HepG2 (cell line): Measurements from ENCODE around the gene ADGRB2. TPM values are rescaled to one million over a fixed set of nuclear protein-coding genes. Genes with fewer than 3 reads are reported as not detected.
A peak's percentile ranks its signal among the peaks of the same experiment; 100 is the strongest.

Experiments
- ATAC-seq: fragments of 200-7000 bp; cut with Tn5 transposase; 3 replicates; pipeline ENCODE4 v1.9.1; 2020; ENCODE audit warnings: mild to moderate bottlenecking, moderate library complexity
- BruUV-seq: library from RNA; stranded (reverse); fragments of 400-500 nt; replicated peaks from 2 replicates; lab custom pipeline; 2021; lab: Mats Ljungman, UMichigan
- CTCF ChIA-PET: fragments of 300-600 bp; formaldehyde crosslinking; extraction: SDS; loops from one replicate; lab custom pipeline; 2021; ENCODE audit warnings: low total read pairs, inconsistent platforms, low intra/inter-chr PET ratio; lab: Yijun Ruan, JAX
- POLR2A ChIA-PET: fragments of 350-600 bp; sonication (Branson Sonifier 250); formaldehyde crosslinking; loops from one replicate; lab custom pipeline; 2020; ENCODE audit warnings: antibody characterized with exemption, inconsistent platforms; lab: Yijun Ruan, JAX
- DNase-seq: peaks from one replicate; pipeline ENCODE4 v3.0.0-alpha.2; 2015; ENCODE audit warnings: low spot score
- FAIRE-seq: peaks from 3 replicates; lab custom pipeline; 2011; peaks lifted over from hg19 to GRCh38; lab: Jason Lieb, UNC
- H2AFZ ChIP-seq: one replicate; pipeline ENCODE4 v1.6.1; 2011; ENCODE audit warnings: low read length, inconsistent platforms
- H3K27ac ChIP-seq: fragments of 300-600 bp; 3 replicates; pipeline ENCODE4 v1.8.0; 2011; ENCODE audit warnings: mixed run types, mild to moderate bottlenecking, mixed read lengths, low read length, inconsistent platforms; ENCODE audit not compliant: insufficient read depth; ENCODE audit errors: extremely low read length
- H3K27me3 ChIP-seq, 2 experiments: fragments of 200-600 bp in 1 of 2; 2 replicates in 1 of 2; 3 replicates in 1 of 2; pipeline versions ENCODE4 v1.6.0 to v1.8.0; 2011; ENCODE audit warnings: low read length in 2 of 2, mild to moderate bottlenecking in 2 of 2, moderate library complexity in 2 of 2, inconsistent platforms in 1 of 2; ENCODE audit not compliant: insufficient read depth in 2 of 2, control insufficient read depth in 1 of 2
- H3K36me3 ChIP-seq, 2 experiments: fragments of 200-600 bp in 1 of 2; replicated peaks in 1 of 2; 2 replicates in 1 of 2; 3 replicates in 1 of 2; pipeline versions ENCODE4 v1.5.1 to v1.8.0; 2011; ENCODE audit warnings: low read length in 2 of 2, inconsistent platforms in 1 of 2; ENCODE audit not compliant: insufficient read depth in 2 of 2, control insufficient read depth in 1 of 2
- H3K4me1 ChIP-seq: 2 replicates; pipeline ENCODE4 v1.5.1; 2012; ENCODE audit warnings: low read length, inconsistent platforms; ENCODE audit not compliant: insufficient read depth
- H3K4me2 ChIP-seq: 2 replicates; pipeline ENCODE4 v1.6.0; 2011; ENCODE audit warnings: low read depth, low read length, inconsistent platforms
- H3K4me3 ChIP-seq, 3 experiments: fragments of 200-600 bp in 1 of 3; sonication (generic), shearing (Covaris generic) in 1 of 3; replicated peaks in 1 of 3; 2 replicates each; pipeline ENCODE4 v1.5.1; 2011 to 2016; ENCODE audit warnings: low read length in 3 of 3, inconsistent platforms in 2 of 3, low read depth in 2 of 3, mild to moderate bottlenecking in 2 of 3, control low read depth in 1 of 3, mixed read lengths in 1 of 3; ENCODE audit not compliant: insufficient read depth in 1 of 3
- H3K79me2 ChIP-seq: one replicate; pipeline ENCODE4 v1.6.1; 2011; ENCODE audit warnings: low read length, inconsistent platforms; ENCODE audit not compliant: insufficient read depth
- H3K9ac ChIP-seq: 2 replicates; pipeline ENCODE4 v1.6.0; 2011; ENCODE audit warnings: mild to moderate bottlenecking, low read depth, low read length, inconsistent platforms; ENCODE audit not compliant: insufficient read depth
- H3K9me3 ChIP-seq: 2 replicates; pipeline ENCODE4 v1.5.1; 2012; ENCODE audit warnings: mild to moderate bottlenecking, low read length
- H4K20me1 ChIP-seq: 2 replicates; pipeline ENCODE4 v1.6.0; 2011; ENCODE audit warnings: inconsistent platforms, mild to moderate bottlenecking, low read length, moderate library complexity; ENCODE audit not compliant: insufficient read depth
- CBX2 ChIP-seq, 2 experiments: fragments of 200-600 bp in 1 of 2; sonication (generic); formaldehyde crosslinking in 1 of 2; IDR thresholded peaks; 2 replicates each; pipeline versions ENCODE4 v1.7.0 to v1.8.1; 2018 to 2022; ENCODE audit warnings: low read depth in 2 of 2, low read length in 1 of 2, mild to moderate bottlenecking in 1 of 2, missing genetic modification reagents in 1 of 2
- FOSL1 ChIP-seq: sonication (generic); formaldehyde crosslinking; IDR thresholded peaks from 2 replicates; pipeline ENCODE4 v1.9.0; 2021; ENCODE audit warnings: missing genetic modification reagents, borderline replicate concordance
- POGK ChIP-seq: sonication (generic); formaldehyde crosslinking; conservative IDR thresholded peaks from 2 replicates; pipeline ENCODE4 v1.8.0; 2022; ENCODE audit warnings: mild to moderate bottlenecking, moderate library complexity, missing genetic modification reagents
- ZNF768 ChIP-seq: sonication (generic); formaldehyde crosslinking; IDR thresholded peaks from 2 replicates; pipeline ENCODE4 v1.4.0; 2020; ENCODE audit warnings: missing genetic modification reagents
- WGBS: methylation state at CpG from one replicate; pipeline ENCODE4 v1.1.6; 2017; ENCODE audit warnings: low lambda C conversion rate; 5-methylcytosine and 5-hydroxymethylcytosine counted together
- in situ Hi-C: cut with HindIII; loops from 2 replicates; pipeline ENCODE4 v1.10.0; 2017; ENCODE audit warnings: low pct_unique_long_range_greater_than_20kb; ENCODE audit not compliant: extremely low pct_ligation_motif_present
- intact Hi-C: fragments of 100-400 bp; cut with micrococcal nuclease; formaldehyde crosslinking; loops from one replicate; pipeline ENCODE4 v1.10.0; 2022; ENCODE audit not compliant: unreplicated experiment
- polyA plus RNA-seq, 8 experiments: library from polyadenylated mRNA; depleted of rRNA in 3 of 8; stranded (reverse) in 7 of 8; unstranded in 1 of 8; fragments of >200 nt; fragmentation: Illumina TruSeq in 4 of 8; extraction: Trizol in 4 of 8; gene quantifications; 2 replicates each; pipeline versions ENCODE4 v1.2.1 to v1.2.3, GENCODE V29; 2011 to 2016; ENCODE audit warnings: low read depth in 4 of 8, missing spikeins in 1 of 8, mixed read lengths in 1 of 8; ENCODE audit not compliant: insufficient read depth in 1 of 8
- total RNA-seq, 5 experiments: library from RNA; depleted of rRNA; stranded (reverse); fragments of >200 nt; fragmentation: Illumina TruSeq; extraction: Trizol; gene quantifications; 2 replicates each; pipeline ENCODE4 v1.2.3, GENCODE V29; 2016; ENCODE audit warnings: low read depth in 1 of 5
- TF ChIP-seq, protein P1 (sequence below): sonication (generic); formaldehyde crosslinking; IDR thresholded peaks from 2 replicates; pipeline ENCODE4 v1.5.0; 2020; ENCODE audit warnings: mild to moderate bottlenecking, missing genetic modification reagents
- TF ChIP-seq, protein P2 (sequence below): conservative IDR thresholded peaks from 2 replicates; pipeline ENCODE4 v1.6.1; 2018; ENCODE audit warnings: missing genetic modification reagents

Gene ADGRB2
- total and polyA plus RNA-seq, 2 of the 13 experiments (the other 11 are each of a cell fraction or from before 2014, with no cell fraction given) = 0.03 to 0.09 TPM

DNA sequence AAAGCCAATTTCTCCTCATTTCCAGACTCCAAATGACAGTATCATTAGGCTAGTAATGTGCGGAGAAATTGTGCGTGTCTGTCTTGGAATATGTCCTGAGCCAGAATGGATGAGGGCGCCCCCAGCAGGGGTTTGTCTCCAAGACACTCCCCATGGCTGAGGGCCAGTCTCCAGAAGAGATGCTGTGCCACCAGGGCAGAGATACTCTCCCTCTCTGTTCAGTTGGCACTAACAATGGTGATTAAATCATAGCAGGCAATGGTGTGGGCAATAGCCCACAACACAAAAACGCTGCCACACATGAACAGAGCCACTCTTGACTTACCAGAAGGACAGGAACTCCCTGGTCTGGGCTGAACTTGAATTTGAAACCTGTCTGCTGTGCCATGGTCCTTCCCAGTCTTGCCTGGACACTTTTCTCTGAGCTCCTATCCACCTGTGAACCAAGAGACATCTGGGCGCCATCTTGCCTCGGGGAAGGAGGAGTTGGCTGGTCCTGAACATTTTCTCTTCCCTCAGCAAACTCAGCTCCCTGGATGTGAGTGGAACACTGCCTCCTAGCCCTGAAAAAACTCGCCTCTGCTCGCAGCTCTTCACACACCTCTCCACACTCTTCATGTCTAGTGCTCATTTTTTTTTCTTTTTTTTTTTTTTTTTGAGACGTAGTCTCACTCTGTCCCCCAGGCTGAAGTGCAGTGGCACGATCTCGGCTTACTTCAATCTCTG is 14.8 kb upstream of the ADGRB2 start:
- ChIA-PET CTCF (no interaction called here), POLR2A (no interaction called here)
- no peak overlapping the region for H3K9ac ChIP-seq
- H3K4me1 ChIP-seq = no peaks in the 10 kb centered on the region
- intact Hi-C loops = no loop called here
- DNase-seq = no peak
- H3K27ac ChIP-seq = no peak overlapping the region
- H2AFZ ChIP-seq = no peak overlapping the region
- no TSS peak for BruUV-seq
- ATAC-seq = no peak
- no peaks in the 10 kb centered on the region for H3K9me3 ChIP-seq
- FAIRE-seq = no peak
- no peak overlapping the region for H3K4me2 ChIP-seq
- 60% methylated on average over 11 of the region's 11 CpGs for WGBS
- H3K79me2 ChIP-seq = no peaks in the 10 kb centered on the region
- H3K36me3 ChIP-seq = no peaks in the 10 kb centered on the region
- no peaks in the 10 kb centered on the region for H4K20me1 ChIP-seq
- in situ Hi-C loops = no loop called here
- H3K27me3 ChIP-seq = peaks cover 10 to 38% of the 10 kb centered on the region in 2 experiments
- H3K4me3 ChIP-seq = no peak overlapping the region
- TF ChIP-seq CBX2 (IDR thresholded peaks at IDR 0.05; ENCODE audit: low read depth, low read length) (no peak), CBX2 (CRISPR knock-in tag; IDR thresholded peaks at IDR 0.05; ENCODE audit: low read depth) (no peak), ZNF768 (CRISPR knock-in tag) (peak; percentile 73)
- TF ChIP-seq, all 625 proteins: peak for 1

GRCh38 chr1:31776516-31776915 is 12.4 kb upstream of the ADGRB2 start:
- no peak overlapping the region for H2AFZ ChIP-seq
- H4K20me1 ChIP-seq = no peaks in the 10 kb centered on the region
- no peak overlapping the region for H3K9ac ChIP-seq
- intact Hi-C loops (no loop called here), in situ Hi-C loops (no loop called here)
- ATAC-seq = no peak
- no peak for FAIRE-seq
- POLR2A ChIA-PET = no interaction called here
- H3K4me1 ChIP-seq = no peaks in the 10 kb centered on the region
- peaks cover 8 to 50% of the 10 kb centered on the region in 2 experiments; a peak in 4 of 5 replicates for H3K27me3 ChIP-seq
- WGBS = 10% methylated on average over 3 of the region's 3 CpGs
- CTCF ChIA-PET = no interaction called here
- no peaks in the 10 kb centered on the region for H3K9me3 ChIP-seq
- H3K27ac ChIP-seq = no peak overlapping the region
- TF ChIP-seq, protein P1, sequence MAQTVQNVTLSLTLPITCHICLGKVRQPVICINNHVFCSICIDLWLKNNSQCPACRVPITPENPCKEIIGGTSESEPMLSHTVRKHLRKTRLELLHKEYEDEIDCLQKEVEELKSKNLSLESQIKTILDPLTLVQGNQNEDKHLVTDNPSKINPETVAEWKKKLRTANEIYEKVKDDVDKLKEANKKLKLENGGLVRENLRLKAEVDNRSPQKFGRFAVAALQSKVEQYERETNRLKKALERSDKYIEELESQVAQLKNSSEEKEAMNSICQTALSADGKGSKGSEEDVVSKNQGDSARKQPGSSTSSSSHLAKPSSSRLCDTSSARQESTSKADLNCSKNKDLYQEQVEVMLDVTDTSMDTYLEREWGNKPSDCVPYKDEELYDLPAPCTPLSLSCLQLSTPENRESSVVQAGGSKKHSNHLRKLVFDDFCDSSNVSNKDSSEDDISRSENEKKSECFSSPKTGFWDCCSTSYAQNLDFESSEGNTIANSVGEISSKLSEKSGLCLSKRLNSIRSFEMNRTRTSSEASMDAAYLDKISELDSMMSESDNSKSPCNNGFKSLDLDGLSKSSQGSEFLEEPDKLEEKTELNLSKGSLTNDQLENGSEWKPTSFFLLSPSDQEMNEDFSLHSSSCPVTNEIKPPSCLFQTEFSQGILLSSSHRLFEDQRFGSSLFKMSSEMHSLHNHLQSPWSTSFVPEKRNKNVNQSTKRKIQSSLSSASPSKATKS (CRISPR knock-in tag) = no peak
- TF ChIP-seq, protein P2, sequence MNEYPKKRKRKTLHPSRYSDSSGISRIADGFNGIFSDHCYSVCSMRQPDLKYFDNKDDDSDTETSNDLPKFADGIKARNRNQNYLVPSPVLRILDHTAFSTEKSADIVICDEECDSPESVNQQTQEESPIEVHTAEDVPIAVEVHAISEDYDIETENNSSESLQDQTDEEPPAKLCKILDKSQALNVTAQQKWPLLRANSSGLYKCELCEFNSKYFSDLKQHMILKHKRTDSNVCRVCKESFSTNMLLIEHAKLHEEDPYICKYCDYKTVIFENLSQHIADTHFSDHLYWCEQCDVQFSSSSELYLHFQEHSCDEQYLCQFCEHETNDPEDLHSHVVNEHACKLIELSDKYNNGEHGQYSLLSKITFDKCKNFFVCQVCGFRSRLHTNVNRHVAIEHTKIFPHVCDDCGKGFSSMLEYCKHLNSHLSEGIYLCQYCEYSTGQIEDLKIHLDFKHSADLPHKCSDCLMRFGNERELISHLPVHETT = no peak
- TF ChIP-seq FOSL1 (no peak), POGK (CRISPR knock-in tag) (no peak)
- H3K79me2 ChIP-seq = no peaks in the 10 kb centered on the region
- no peak for DNase-seq
- no peak overlapping the region for H3K4me3 ChIP-seq
- no peaks in the 10 kb centered on the region for H3K36me3 ChIP-seq
- no peak overlapping the region for H3K4me2 ChIP-seq
- BruUV-seq = no TSS peak
